Loucy (cell line): ENCODE data around the gene KIF13A.

Source experiments
- H2AFZ ChIP-seq: fragments of 200-600 bp; sonication (generic); 2 replicates; pipeline ENCODE4 v1.6.0; 2016; ENCODE audit warnings: antibody characterized with exemption, mild to moderate bottlenecking, low read length, moderate library complexity
- H3F3A ChIP-seq: fragments of 200-600 bp; 2 replicates; pipeline ENCODE4 v1.6.0; 2016; ENCODE audit warnings: antibody characterized with exemption, low read depth, mild to moderate bottlenecking
- H3K27me3 ChIP-seq: fragments of 200-600 bp; sonication (generic); 2 replicates; pipeline ENCODE4 v1.6.1; 2014; ENCODE audit warnings: low read length, mild to moderate bottlenecking; ENCODE audit not compliant: insufficient read depth, poor library complexity, severe bottlenecking
- H3K36me3 ChIP-seq: fragments of 200-600 bp; sonication (generic); 2 replicates; pipeline ENCODE4 v1.6.1; 2016; ENCODE audit warnings: low read length; ENCODE audit not compliant: insufficient read depth
- H3K4me1 ChIP-seq: fragments of 200-600 bp; sonication (generic); 2 replicates; pipeline ENCODE4 v1.5.1; 2014; ENCODE audit warnings: low read length, mild to moderate bottlenecking; ENCODE audit not compliant: insufficient read depth, poor library complexity, severe bottlenecking
- H3K4me2 ChIP-seq: fragments of 200-600 bp; sonication (generic); 2 replicates; pipeline ENCODE4 v1.6.0; 2014; ENCODE audit warnings: antibody characterized with exemption, low read length, low read depth, mild to moderate bottlenecking; ENCODE audit not compliant: poor library complexity, severe bottlenecking
- H3K4me3 ChIP-seq: fragments of 200-600 bp; sonication (generic); 2 replicates; pipeline ENCODE4 v1.5.1; 2014; ENCODE audit warnings: low read length, mild to moderate bottlenecking, mixed read lengths; ENCODE audit not compliant: poor library complexity, severe bottlenecking
- H3K79me2 ChIP-seq: fragments of 200-600 bp; sonication (generic); 2 replicates; pipeline ENCODE4 v1.6.1; 2014; ENCODE audit warnings: low read length; ENCODE audit not compliant: insufficient read depth
- H3K9ac ChIP-seq: fragments of 200-600 bp; sonication (generic); 2 replicates; pipeline ENCODE4 v1.6.0; 2014; ENCODE audit warnings: mild to moderate bottlenecking, low read depth, low read length, moderate library complexity; ENCODE audit not compliant: poor library complexity, severe bottlenecking
- H3K9me2 ChIP-seq: fragments of 200-600 bp; sonication (generic); replicated peaks from 2 replicates; pipeline ENCODE4 v1.6.1; 2016; ENCODE audit warnings: low read depth, low read length, mixed read lengths
- H3K9me3 ChIP-seq: fragments of 200-600 bp; sonication (generic); 2 replicates; pipeline ENCODE4 v1.6.1; 2014; ENCODE audit warnings: mild to moderate bottlenecking, antibody characterized with exemption, low read length, low read depth; ENCODE audit not compliant: insufficient read depth
- H4K20me1 ChIP-seq: fragments of 200-600 bp; sonication (generic); 2 replicates; pipeline ENCODE4 v1.6.0; 2014; ENCODE audit warnings: antibody characterized with exemption, low read length, mild to moderate bottlenecking; ENCODE audit not compliant: insufficient read depth, poor library complexity, severe bottlenecking
- CTCF ChIP-seq: fragments of 200-600 bp; sonication (generic); conservative IDR thresholded peaks from 2 replicates; pipeline ENCODE4 v1.5.1; 2014; ENCODE audit warnings: mild to moderate bottlenecking, antibody characterized with exemption, low read length
- EZH2phosphoT487 ChIP-seq: fragments of 200-600 bp; IDR thresholded peaks from 2 replicates; pipeline ENCODE4 v1.6.1; 2018; ENCODE audit warnings: antibody characterized with exemption, mild to moderate bottlenecking, moderate library complexity, borderline replicate concordance

Gene KIF13A

GRCh38 chr6:17712576-17712975 lies 274.9 kb downstream of the KIF13A start:
- Histone ChIP-seq H3K9me2 (no peaks in the 10 kb centered on the region), H3K4me3 (no peak overlapping the region), H3K36me3 (no peaks in the 10 kb centered on the region), H4K20me1 (no peaks in the 10 kb centered on the region), H2AFZ (no peak overlapping the region), H3F3A (no peaks in the 10 kb centered on the region), H3K4me1 (peaks cover 15% of the 10 kb centered on the region), H3K9me3 (no peaks in the 10 kb centered on the region), H3K4me2 (no peak overlapping the region), H3K9ac (no peak overlapping the region), H3K79me2 (no peaks in the 10 kb centered on the region), H3K27me3 (no peaks in the 10 kb centered on the region)
- no peak for TF ChIP-seq EZH2phosphoT487
- no peak for TF ChIP-seq CTCF

GRCh38 chr6:17710331-17710730 lies 277.1 kb downstream of the KIF13A start:
- H2AFZ ChIP-seq, result no peak overlapping the region
- no peaks in the 10 kb centered on the region for H3K27me3 ChIP-seq
- H3K9me3 ChIP-seq, result no peaks in the 10 kb centered on the region
- H3K79me2 ChIP-seq, result peaks cover 10% of the 10 kb centered on the region
- TF ChIP-seq EZH2phosphoT487, result no peak
- no peak for TF ChIP-seq CTCF
- H4K20me1 ChIP-seq, result no peaks in the 10 kb centered on the region
- H3K36me3 ChIP-seq, result no peaks in the 10 kb centered on the region
- H3K4me2 ChIP-seq, result no peak overlapping the region
- H3K9me2 ChIP-seq, result no peaks in the 10 kb centered on the region
- no peak overlapping the region for H3K4me3 ChIP-seq
- H3F3A ChIP-seq, result peaks cover 7% of the 10 kb centered on the region; the same call in 1 of the 2 replicates
- H3K9ac ChIP-seq, result no peak overlapping the region
- peaks cover 19% of the 10 kb centered on the region for H3K4me1 ChIP-seq

GRCh38 chr6:17709476-17709875 lies 278.0 kb downstream of the KIF13A start:
- Histone ChIP-seq H3K79me2 (peaks cover 19% of the 10 kb centered on the region), H4K20me1 (peaks cover 7% of the 10 kb centered on the region), H3K9me3 (no peaks in the 10 kb centered on the region), H3K4me3 (no peak overlapping the region), H3F3A (peaks cover 7% of the 10 kb centered on the region; the same call in 1 of the 2 replicates), H2AFZ (no peak overlapping the region), H3K4me1 (peaks cover 11% of the 10 kb centered on the region), H3K36me3 (no peaks in the 10 kb centered on the region), H3K9me2 (no peaks in the 10 kb centered on the region), H3K4me2 (no peak overlapping the region), H3K9ac (no peak overlapping the region), H3K27me3 (no peaks in the 10 kb centered on the region)
- no peak for TF ChIP-seq CTCF
- TF ChIP-seq EZH2phosphoT487, result no peak
